GM18870 (cell line): ENCODE results near the gene C14orf132.
"Not testable (repeated sequence)": the region's sequence is repeated elsewhere in the genome, so short reads cannot be mapped to it uniquely, and the experiment has no call there.

Experiments used
- ATAC-seq: cut with Tn5 transposase; IDR thresholded peaks from one replicate; pipeline ENCODE4 v1.9.1; 2021; ENCODE audit warnings: moderate library complexity; ENCODE audit not compliant: unreplicated experiment

The C14orf132 gene

GRCh38 chr14:96038920-96039632, at the start of gene C14orf132:
TSS of gene C14orf132 (plus strand) at chr14:96039362. CDS start at chr14:96039501, 139 bp downstream.
- no peak for ATAC-seq

- no peak for ATAC-seq
Measured at GRCh38 chr14:95993768-95994592, 45.2 kb upstream of the C14orf132 start.

- no peak for ATAC-seq
Measured at GRCh38 chr14:95994593-95994928, 44.6 kb upstream of the C14orf132 start.

GRCh38 chr14:95998656-95999055, 40.5 kb upstream of the C14orf132 start:
- ATAC-seq, result no peak

GRCh38 chr14:96001866-96002497, 37.2 kb upstream of the C14orf132 start:
- ATAC-seq, result no peak

- no peak for ATAC-seq
Measured at GRCh38 chr14:96002498-96002884, 36.7 kb upstream of the C14orf132 start.

GRCh38 chr14:96011131-96011530, 28.0 kb upstream of the C14orf132 start:
- ATAC-seq, result no peak

GRCh38 chr14:96011607-96012006, 27.6 kb upstream of the C14orf132 start:
- no peak for ATAC-seq

GRCh38 chr14:96012757-96013156, 26.4 kb upstream of the C14orf132 start:
- ATAC-seq, result not testable (repeated sequence)

- no peak for ATAC-seq
Measured at GRCh38 chr14:96014176-96014575, 25.0 kb upstream of the C14orf132 start.

GRCh38 chr14:96016501-96017160, 22.5 kb upstream of the C14orf132 start:
- ATAC-seq, result no peak

GRCh38 chr14:96017882-96018281, 21.3 kb upstream of the C14orf132 start:
- ATAC-seq, result no peak

GRCh38 chr14:96027431-96028355, 11.5 kb upstream of the C14orf132 start:
- ATAC-seq, result no peak

GRCh38 chr14:96029089-96029645, 10.0 kb upstream of the C14orf132 start:
- ATAC-seq, result no peak

- no peak for ATAC-seq
Measured at GRCh38 chr14:96030108-96030760, 8.9 kb upstream of the C14orf132 start.

- no peak for ATAC-seq
Measured at GRCh38 chr14:96031691-96032090, 7.5 kb upstream of the C14orf132 start.

- ATAC-seq, result no peak
Measured at GRCh38 chr14:96035456-96035855, 3.7 kb upstream of the C14orf132 start.

- ATAC-seq, result no peak
Measured at GRCh38 chr14:96037891-96038557, 1.1 kb upstream of the C14orf132 start.

- no peak for ATAC-seq
Measured at GRCh38 chr14:96038558-96038919, 623 bp upstream of the C14orf132 start.
